Epidermal melanocyte (primary cell): ENCODE data around the gene CDRT4.

Experiments
- DNase-seq: peaks from one replicate; pipeline ENCODE4 v3.0.0; 2011; ENCODE audit warnings: low spot score; ENCODE audit not compliant: insufficient read length

The CDRT4 gene

GRCh38 chr17:15397620-15398019, 69.8 kb downstream of the CDRT4 start:
- no peak for DNase-seq

- DNase-seq: no peak
Observed at GRCh38 chr17:15395091-15395490, 72.3 kb downstream of the CDRT4 start.

GRCh38 chr17:15393414-15393813, 74.0 kb downstream of the CDRT4 start:
- DNase-seq: no peak

GRCh38 chr17:15392326-15392741, 75.1 kb downstream of the CDRT4 start:
- no peak for DNase-seq

GRCh38 chr17:15388356-15389041, 78.9 kb downstream of the CDRT4 start:
- DNase-seq: no peak

- DNase-seq: no peak
Observed at GRCh38 chr17:15386083-15386482, 81.3 kb downstream of the CDRT4 start.
